ENCODE data around the gene ZNF454.

ZNF454 gene

DNA sequence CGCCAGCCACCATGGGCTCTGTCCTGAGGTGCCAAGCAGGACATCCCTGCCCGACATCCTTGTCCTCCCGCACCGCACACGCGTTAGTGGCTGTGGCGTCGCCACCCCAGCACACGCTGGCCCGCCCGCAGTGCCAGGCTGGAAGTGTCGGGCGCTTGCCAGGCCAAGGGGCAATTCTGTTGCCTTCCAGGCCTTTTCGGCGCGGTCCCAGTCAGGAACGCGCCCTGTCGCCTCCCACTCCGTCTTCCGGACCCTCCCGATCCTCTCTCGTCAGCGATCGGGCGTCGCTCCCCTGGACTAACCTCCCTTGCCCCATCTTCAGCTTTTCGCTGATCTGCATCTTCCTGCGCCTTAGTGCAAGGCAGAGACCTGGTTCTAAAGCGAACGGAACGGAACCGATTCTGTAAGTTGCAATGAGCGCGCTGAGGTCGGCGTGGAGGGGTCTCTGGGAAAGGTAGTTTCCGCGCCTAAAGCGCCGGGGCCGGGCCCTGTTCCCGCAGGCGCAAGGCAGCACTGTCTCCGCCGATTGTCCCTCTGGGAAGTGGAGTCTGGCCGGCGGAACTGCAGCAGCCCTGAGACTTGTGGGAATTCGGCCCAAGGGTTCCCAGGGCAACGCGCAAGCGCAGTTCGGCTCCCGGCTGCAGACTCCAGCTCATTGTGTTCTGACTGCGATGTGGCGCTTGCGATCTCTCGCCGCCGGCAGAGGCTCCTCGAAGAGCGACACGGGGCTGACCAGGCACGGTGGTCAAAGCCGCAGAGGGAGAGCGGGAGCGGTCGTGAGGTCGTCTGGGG is at the start of gene ZNF454:
ZNF454 (plus strand) TSS at position 630 of the 792 bp plus-strand sequence. CDS start 1,594 bp downstream, outside the sequence.
- DNase-seq (ENCODE audit: low read depth in 2 of 2, low spot score in 1 of 2): no peak

DNA sequence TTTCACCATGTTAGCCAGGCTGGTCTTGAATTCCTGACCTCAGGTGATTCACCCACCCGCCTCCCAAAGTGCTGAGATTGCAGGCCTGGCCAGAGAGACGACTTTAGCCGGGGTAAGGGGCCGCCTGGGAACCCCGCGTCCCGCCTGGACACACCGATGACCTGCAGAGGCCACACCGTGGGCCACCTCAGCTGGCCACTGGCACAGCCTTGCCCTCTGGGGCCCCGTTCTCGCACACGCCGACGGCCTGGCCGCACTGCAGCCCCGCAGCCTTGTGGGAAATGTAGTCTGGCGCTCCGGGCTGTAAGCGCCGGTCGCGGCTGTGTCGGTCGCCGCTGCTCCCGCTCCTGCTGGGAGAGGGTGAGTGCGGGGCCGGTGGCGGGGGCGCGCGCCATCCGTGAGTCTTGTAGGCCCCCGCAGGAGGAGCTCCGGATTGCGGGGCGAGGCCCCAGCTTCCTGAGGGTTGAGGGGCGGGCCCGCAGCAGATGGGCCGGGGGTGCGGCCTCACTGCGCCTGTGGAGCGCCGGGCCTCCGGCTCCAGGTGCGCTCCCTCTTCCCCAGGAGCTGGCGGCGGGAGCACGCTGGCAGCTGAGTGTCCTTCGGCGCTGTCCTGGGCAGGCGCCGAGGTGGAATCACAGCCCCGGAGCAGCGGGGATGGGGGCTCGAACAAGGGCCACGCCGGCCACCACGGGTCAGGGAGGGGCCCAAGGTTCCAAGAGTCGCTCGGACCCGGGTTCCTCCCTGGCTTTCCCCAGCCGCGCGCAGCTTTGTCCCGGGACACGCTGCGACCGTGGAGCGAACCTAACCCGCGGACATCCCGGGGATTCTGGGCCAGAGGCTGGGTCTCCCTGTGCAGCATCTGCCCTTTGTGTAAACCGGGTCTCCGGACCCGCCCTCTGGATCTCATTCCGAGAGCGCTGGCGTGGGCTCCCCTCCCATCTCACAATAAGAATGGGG is 45.1 kb upstream of the ZNF454 start, which contains the start of gene ZFP2:
ZFP2 (plus strand) TSS at position 299 of the 957 bp plus-strand sequence. CDS start 35,401 bp downstream, outside the sequence.
- no peak for DNase-seq (ENCODE audit: low read depth in 2 of 2, low spot score in 1 of 2)

DNA sequence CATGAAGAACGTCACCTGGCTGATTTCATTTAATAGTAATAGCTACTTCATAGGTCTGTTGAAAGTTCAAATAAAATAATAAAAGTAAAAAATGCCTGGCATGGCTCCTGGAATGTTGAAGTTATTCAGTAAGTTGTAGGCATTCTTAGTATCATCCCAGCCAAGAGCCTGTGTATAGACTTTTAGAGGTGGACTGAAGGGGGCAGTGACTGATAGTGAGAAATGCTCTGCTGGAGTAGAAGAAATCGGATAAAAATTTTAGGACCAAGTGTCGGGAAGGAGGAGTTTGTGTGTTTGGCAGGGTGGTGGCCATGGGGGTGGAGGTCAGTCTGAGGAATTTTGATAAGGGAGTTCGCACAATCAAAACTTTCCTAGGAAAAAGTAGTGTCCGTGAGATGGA is 41.7 kb upstream of the ZNF454 start:
- DNase-seq (ENCODE audit: low read depth in 2 of 2, low spot score in 1 of 2): no peak

GRCh38 chr5:178902849-178903248 is 38.1 kb upstream of the ZNF454 start:
- DNase-seq (ENCODE audit: low read depth in 2 of 2, low spot score in 1 of 2): no peak

- DNase-seq (ENCODE audit: low read depth in 2 of 2, low spot score in 1 of 2): no peak
Observed at GRCh38 chr5:178931846-178932760, 8.9 kb upstream of the ZNF454 start.

- DNase-seq (ENCODE audit: low read depth in 2 of 2, low spot score in 1 of 2): no peak
Observed at GRCh38 chr5:178941361-178941760, 363 bp downstream of the ZNF454 start.

DNA sequence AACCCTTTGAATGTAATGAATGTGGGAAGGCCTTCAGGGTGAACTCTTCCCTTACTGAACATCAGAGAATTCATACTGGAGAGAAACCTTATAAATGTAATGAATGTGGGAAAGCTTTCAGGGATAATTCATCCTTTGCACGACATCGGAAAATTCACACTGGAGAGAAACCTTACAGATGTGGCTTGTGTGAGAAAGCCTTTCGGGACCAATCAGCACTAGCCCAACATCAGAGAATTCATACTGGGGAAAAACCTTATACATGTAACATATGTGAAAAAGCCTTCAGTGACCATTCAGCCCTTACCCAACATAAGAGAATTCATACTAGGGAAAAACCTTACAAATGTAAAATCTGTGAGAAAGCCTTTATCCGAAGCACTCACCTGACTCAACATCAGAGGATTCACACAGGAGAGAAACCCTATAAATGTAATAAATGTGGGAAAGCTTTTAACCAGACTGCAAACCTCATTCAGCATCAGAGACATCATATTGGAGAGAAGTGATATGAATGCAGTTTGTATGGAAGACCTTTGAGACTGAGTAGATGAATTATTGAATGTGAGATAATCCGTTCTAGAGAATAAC is 24.6 kb downstream of the ZNF454 start:
- DNase-seq (ENCODE audit: low read depth in 2 of 2, low spot score in 1 of 2): no peak

DNA sequence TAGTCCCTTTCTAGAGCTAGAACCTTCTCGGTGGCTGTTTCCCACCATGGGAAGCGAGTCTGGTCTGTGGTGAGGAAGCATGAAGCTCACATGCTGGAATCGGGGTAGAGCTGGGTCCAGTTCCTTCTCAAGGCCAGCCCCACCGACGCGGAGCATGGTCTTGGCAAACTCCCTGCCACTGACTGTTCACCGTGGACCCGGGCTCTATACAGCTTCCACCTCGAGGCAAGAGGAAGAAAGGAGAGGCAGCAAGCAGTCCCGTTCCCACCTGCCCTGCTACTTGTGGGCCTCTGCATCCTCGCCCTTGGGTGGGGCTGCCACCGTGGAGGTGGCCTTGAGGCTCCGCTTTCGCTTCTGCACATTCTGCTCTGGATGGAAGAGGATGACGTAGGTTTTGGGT is 40.4 kb downstream of the ZNF454 start:
- no peak for DNase-seq (ENCODE audit: low read depth in 2 of 2, low spot score in 1 of 2)

- DNase-seq (ENCODE audit: low read depth in 2 of 2, low spot score in 1 of 2): no peak
Observed at GRCh38 chr5:178982941-178983340, 41.9 kb downstream of the ZNF454 start.

DNA sequence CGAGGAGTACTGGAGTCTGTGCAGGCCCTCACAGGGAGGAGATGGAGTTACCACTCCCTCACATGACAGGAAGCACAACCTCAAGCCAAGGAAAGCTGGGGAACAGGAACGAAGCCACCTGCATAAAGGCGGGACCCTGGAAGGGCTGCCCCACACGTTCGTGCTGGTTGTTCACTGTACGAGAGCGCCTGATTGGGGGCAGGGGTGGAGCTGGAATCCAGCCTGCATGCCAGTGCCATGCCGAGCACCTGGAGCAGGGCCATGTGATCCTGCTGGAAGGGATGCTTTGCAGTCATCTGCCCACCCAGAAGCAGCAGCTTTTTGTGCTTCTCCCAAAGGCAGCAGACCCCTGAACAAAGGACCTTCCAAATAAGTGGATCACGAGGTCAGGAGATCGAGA is 42.7 kb downstream of the ZNF454 start:
- no peak for DNase-seq (ENCODE audit: low read depth in 2 of 2, low spot score in 1 of 2)

GRCh38 chr5:178984145-178985072 is 43.4 kb downstream of the ZNF454 start:
- no peak for DNase-seq (ENCODE audit: low read depth in 2 of 2, low spot score in 1 of 2)

DNA sequence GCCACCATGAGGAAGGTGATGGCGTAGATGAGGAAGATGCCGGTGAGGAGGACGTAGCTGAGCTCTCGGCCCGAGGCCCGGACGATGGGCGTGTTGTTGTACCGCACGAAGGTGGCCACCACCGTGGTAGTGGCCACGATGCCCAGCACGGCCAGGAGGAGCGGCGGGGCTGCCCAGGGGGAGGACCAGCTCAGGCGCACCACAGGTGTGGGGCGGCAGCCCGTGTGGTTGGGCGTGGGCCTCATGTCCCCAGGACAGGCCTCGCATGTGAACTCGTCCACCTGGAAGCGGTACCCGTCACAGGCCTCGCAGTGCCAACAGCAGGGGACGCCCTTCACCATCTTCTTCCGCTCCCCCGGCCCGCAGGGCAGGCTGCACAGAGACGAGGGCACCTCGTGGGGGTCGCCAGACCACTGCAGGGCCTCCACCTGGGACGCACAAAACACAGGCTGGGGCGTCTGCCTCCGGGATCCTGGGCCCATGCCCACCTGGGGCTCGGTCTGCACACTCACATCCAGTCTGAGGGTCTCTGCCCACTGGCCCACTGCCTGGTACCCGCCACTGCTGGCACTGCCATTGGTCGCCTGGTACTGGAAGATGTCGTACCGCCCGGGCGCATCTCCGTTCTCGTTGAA is 45.4 kb downstream of the ZNF454 start:
- no peak for DNase-seq (ENCODE audit: low read depth in 2 of 2, low spot score in 1 of 2)

DNA sequence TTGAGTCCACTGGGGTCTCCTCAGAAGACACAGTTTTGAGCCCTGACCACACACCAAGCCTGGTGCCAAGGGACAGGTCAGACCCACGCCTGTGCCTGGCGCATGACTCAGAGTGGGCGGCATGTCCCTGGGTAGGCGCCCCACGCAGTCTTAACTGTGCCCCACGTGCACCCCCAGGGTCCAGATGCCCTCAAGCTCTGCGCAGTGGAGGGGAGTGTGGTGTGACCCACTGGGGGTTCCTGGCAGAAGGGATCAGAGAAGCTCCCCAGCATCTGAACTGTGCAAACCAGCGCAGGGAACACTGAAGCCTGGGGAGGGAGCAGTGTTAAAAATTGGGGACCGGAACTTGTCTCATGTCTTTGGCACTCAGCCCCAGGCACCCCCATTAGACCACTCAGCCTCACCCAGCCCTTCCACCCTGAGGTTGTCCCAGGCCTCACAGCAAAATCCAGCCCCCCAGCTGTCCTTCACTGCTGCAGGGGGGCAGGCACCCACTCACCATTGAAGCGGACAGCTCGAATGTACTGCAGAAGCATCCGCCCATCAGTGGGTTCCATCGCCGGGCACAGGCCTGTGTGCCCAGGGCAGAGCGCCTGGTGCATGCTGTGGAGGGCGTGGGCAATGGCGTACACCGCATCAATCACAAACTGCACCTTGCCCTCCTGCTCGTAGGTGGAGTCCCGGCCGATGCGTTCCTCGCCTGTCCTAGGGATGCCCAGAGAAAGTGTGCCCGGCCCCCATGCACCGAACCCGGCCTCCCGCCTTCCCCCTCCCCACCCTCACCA is 47.6 kb downstream of the ZNF454 start:
- no peak for DNase-seq (ENCODE audit: low read depth in 2 of 2, low spot score in 1 of 2)

DNA sequence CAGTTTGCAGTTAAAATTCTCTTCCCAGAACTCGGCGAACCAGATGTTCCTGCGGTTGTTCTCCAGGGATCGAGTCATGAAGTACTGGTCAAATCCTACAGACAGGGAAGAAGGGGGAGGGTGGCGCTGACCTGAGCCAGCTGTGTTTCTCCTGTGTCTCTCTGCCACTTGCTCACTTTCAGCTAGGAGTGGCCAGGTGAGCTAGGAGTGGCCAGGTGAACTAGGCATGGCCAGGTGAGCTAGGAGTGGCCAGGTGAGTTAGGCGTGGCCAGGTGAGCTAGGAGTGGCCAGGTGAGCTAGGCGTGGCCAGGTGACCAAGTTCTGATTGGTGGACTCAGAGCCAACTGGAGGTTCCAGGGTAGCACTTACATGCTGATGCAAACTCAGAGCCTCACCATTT is 48.3 kb downstream of the ZNF454 start:
- no peak for DNase-seq (ENCODE audit: low read depth in 2 of 2, low spot score in 1 of 2)

- no peak for DNase-seq (ENCODE audit: low read depth in 2 of 2, low spot score in 1 of 2)
Observed at GRCh38 chr5:178990491-178990890, 49.5 kb downstream of the ZNF454 start.

DNA sequence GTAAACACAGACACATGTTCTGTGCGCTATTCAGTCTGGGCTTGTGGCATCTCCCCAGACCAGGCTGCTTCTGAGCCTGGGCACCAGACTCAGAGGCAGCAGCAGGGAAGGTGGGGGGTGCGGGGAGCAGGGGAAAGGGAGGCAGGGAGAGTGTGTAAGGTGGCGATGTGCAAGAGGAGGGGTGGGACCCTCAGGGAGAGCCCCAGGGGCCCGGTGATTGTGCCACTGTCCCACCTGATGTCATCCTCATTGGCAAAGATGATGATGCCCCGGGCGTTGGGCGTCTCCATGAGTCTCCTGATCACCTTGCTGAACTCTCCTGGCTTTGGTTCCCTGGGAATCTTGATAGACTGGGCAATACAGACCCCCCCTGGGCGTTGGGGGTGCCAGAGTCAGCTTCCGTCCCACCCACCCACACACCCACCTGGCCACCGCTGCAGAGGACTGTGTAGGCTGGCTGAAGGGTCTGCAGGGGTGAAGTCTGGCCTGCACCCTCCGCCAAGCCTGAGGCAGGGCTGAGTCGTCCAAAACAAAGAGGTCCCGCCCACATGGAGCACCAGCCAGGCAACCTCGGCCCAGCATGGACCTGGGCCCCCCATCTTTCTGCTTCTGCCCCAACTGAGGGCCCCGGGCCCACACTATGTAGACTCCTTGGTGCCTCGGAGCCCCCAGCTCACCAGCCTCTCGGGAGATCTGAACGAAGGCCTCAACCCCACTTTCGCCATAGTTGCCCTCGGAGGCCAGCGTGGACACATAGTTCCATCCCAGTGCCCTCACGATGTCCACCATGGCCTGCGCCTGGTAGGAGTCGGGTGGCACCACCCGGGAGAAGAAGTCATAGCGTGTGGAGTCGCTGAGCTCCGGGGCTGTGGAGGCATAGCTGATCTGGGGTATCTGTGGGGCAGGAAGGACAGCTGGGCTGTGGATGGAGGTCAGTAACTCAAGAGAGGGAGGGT is 50.5 kb downstream of the ZNF454 start:
- no peak for DNase-seq (ENCODE audit: low read depth in 2 of 2, low spot score in 1 of 2)

DNA sequence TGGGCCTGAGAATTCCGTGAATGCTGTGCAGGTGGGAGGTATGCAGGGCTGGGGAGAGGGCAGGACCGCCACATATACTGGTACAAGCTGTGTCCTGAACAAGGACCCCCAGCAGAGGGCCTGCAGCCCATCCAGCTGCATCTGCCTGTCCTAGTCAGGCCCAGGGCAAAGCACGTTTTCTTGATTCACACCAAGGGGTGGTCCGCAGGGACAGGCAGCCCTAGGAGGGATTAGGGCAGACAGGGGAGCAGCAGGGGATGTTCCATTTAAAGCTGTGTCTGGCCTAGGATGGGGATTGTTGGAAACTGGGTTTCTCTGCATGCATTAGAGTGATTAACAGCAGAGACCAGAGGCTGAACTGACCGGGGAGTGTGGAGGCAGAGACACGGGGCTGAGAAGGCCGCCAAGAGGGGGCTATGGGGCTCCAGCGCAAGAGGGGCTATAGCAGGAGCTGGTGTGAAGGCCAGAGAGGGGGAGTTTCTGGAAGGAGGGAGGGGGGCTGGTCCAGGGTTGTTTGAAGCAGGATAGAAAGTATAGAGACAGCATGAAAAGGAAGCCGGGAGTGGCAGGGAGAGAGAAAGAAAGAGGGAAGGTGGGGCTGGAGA is 51.4 kb downstream of the ZNF454 start:
- no peak for DNase-seq (ENCODE audit: low read depth in 2 of 2, low spot score in 1 of 2)

All from stimulated activated CD8-positive, alpha-beta memory T cell treated with anti-CD3 and anti-CD28 coated beads, Interleukin-4, amount 100 ng/mL, for 4 hours (primary cell).